ENCODE results near the gene TBXT.
"Not testable (repeated sequence)": the region's sequence is repeated elsewhere in the genome, so short reads cannot be mapped to it uniquely, and the experiment has no call there.

TBXT gene, protein sequence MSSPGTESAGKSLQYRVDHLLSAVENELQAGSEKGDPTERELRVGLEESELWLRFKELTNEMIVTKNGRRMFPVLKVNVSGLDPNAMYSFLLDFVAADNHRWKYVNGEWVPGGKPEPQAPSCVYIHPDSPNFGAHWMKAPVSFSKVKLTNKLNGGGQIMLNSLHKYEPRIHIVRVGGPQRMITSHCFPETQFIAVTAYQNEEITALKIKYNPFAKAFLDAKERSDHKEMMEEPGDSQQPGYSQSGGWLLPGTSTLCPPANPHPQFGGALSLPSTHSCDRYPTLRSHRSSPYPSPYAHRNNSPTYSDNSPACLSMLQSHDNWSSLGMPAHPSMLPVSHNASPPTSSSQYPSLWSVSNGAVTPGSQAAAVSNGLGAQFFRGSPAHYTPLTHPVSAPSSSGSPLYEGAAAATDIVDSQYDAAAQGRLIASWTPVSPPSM

DNA sequence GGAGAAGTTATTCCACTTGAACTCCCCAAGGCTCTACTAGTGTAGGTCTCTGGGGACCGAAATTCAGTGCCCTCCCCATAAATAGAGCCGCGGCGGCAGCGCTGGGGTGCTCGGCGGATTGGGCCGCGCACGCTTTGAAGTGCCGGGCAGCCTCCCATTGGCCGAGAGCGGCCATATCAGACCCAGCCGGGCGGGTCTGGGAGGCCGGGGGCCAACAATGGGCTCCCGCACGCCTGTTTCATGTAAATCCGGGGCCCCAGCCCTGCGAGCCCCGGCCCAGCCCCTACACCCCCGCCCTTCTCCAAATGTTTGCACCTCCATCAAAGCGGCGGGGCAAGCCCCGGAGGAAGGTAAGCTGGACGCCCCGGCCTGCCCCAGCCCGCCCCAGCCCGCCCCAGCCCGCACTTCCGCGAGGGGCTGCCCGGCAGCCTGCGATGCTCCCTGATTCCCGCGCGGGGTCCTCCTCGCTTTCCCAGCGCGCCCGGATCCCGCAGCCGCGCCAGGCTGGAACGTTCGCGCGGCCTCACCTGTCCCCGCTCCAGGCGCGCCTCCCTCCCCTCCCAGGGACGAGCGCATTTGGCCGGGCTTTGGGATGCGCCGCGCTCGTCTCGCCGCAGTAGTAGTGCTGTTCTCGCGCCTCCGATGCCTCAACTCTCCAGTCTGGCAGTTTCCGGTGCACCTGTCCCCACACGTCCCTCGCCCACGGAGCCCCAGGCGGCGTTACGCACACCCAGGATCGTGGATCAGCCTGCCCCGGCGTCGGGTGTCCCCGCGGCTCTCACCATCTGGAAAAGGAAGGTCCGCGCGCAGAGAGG, at the start of gene TBXT:
TBXT (minus strand) TSS at position 51 of the 815 bp plus-strand sequence. CDS start 260 bp downstream, outside the sequence.
- no peak for DNase-seq

DNA sequence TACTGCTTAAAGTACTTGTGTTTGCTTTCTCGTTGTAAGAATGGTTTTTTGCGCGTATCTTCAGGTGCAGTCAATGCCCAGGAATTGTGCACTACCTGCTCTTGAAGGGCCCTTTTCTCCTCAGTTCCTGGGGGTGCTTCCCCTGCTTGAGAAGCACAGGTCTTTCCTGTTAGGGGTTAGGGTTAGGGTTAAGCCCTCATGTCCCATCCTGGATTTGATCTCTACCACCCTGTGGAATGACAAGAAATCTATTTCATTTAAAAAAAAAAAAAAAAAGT, 39.6 kb upstream of the TBXT start:
- DNase-seq, result no peak

DNA sequence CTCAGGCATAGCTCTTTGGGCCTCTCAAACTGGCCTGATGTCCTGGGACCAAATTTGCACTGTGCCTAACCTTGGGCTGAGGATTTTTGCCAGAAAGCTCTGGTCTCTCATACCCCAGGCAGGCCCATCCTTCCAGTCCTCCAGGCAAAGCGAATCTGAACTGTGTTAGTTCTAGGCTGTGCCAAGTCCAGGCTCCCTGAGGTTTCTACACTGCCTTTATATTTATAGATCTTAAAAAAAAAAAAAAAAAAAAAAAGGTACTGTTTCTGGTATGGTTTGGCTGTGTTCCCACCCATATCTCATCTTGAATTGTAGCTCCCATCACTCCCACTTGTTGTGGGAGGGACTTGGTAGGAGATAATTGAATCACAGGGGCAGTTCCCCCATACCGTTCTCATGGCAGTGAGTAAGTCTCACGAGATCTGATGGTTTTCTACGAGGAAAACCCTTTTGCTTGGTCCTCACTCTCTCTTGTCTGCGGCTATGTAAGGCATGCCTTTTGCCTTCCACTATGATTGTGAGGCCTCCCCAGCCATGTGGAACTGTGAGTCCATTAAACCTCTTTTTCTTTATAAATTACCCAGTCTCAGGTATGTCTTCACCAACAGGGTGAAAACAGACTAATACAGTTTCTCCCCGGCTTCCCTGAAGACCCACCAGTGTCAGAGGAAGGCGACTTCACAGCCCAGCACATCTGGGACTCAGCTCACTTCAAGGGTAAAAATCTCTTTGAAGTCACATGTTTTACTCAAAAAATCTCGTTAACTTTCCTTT, 39.0 kb upstream of the TBXT start:
- no peak for DNase-seq

DNA sequence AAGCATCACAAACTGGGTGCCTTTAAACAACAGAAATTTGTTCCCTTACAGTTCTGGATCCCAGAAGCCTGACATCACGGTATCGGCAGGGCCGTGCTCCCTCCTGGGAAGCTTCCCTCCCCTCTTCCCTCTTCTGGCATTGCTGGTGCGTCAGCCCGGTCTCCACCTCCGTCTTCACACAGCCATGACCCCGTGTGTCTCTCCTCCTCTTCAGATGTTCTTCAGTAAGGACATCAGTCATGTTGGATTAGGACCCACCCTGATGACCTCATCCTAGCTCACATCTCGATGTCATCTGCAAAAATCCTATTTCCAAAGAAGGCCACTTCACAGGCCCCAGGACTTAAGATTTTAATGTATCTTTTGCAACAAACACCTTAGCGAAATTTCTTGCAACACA, 38.4 kb upstream of the TBXT start:
- DNase-seq, result no peak

DNA sequence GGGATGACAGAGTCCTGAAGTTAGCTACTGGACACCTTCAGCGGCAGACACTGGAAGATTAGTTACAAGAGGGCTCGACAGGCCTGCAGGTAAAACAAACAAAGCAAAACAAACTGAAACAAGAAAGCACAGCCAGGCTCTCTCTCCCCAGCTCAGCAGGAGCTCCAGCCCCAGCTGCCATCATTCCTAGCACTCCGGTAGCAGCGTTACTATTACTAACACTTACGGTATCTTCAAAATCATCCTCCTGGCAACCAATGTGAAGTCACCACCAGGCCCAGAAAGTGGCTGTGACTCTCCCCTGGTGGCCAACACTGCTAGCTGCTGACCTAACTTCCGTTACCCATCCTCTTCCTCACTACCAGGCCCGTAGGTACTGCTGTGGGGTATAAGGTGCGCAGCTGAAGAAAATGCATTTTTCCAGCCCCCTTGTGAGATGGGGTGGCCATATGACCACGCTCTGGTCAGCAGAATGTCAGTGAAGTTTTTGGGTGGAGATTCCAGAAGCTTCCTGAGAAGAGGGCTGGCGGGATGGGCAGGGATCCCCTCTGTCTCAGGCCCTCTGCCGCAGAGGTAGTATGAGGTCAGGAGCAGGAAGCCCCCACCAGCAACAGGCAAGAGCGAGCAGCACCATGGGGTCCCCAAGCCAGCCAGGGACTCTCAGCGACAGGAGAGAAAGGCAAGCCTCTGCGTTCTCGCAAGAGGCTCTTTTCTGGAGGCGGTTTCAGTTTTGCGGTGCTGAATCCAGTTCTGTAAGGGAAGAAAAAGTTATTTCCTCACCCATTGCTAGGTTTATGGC, 37.4 kb upstream of the TBXT start:
- no peak for DNase-seq

DNA sequence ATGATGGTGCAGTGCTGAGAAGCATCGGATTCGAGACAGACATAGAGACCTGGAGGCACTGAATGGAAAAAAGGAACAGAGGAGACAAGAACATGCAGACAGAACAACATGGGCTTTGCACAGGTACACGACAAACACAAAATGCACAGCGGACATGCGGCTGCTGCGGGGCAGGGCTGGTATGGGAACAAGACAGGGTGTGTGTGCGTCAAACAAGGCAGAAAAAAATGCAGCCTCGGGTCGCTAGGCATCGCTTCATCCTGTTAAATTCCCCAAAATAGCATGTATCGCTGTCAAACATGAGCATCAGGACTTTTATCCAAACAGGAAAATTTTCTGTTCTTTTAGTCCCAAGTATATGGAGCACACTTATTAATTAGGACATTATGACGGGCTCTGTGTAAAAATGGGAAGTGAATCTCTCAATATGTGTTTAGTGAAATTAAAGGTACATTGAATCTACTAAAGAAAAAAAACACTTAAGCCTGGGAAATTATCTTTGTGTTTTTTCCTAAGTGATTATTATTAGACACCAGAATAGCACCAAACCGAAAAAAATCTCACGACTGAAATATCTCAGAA, 36.1 kb upstream of the TBXT start:
- no peak for DNase-seq

DNA sequence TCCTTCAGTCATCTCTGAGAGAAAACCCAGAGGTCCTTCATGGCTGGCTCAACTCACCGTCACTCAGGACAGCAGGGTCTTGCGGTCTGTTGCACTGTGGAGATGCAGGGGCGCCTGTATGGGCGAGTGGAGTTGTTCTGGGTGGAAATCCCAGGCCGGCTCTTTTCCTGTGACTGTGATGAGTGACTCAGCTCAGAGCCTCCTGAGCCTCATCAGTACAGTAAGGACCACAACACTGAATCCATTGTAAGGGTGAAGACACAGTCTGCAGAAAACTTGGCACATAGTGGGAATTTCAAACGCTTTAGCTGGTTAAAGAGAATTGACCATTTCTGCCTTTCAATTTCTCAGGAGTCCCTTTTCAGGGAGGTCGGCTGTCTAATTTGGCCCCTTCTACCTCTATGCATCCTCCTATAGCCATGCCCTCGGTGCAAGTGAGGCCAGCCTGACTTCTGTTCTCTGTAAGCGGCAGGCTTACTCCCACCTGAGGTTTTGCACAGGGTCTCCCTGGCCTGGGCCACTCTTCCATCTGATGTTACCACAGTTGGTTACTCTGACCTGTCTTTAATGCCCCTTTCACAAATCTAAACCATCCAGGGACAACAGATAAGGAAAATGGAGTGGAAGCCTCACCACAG, 35.5 kb upstream of the TBXT start:
- DNase-seq, result no peak

DNA sequence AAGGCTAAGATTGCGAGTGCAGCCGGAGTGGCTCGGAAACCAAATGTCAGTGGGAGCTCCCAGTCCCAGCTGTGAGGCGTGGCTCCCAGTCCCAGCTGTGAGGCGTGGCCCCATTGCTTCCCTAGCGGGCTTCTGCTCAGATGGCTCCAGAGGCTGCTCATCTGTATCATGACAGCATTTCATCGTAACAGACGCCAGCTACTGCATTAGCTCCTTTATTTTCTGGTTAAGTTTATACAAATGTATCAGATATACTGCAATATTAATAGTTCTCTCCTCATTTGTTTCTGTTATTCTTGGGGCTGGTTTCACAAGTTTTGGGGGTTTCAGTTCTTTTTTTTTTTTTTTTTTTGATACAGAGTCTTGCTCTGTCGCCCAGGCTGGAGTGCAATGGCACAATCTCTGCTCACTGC, 34.7 kb upstream of the TBXT start:
- no peak for DNase-seq

DNA sequence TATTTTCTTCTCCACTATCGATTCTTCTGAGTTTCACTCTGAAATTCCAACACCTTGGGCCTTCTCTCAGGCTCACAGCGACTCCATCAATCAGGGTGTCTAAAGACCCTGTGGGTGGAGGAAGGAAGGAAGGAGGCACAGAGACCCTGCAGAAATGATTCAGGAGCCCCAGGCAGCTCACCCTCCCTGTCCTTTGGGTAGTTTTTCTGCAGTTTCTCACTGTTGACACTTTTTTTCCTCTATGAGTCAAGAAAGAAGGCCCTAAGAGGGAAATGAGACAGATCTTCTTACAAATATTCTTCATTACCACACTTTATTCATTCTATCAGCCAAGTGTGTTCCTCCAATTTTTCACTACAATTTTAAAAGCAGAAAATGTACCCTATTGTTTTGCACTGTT, 34.2 kb upstream of the TBXT start:
- DNase-seq, result no peak

DNA sequence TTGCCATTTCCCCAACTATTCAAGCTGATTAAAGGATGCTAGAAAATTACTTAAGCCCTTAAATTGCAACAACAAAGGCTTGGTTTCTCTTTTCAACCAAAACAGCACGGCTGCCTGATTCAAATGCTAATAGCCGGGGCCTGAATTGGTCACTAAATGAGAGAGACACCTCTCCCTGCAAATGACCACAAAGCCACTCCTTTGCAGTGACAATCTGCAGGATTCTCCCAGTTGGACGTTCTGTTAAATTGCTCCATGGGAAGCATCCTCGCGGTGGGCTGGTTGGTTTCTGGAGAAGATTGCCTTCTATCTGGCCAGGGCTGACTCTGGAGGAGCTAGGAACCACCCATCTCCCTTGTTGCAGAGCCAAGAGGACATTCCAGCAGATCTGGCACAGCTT, 29.7 kb upstream of the TBXT start:
- DNase-seq, result no peak

DNA sequence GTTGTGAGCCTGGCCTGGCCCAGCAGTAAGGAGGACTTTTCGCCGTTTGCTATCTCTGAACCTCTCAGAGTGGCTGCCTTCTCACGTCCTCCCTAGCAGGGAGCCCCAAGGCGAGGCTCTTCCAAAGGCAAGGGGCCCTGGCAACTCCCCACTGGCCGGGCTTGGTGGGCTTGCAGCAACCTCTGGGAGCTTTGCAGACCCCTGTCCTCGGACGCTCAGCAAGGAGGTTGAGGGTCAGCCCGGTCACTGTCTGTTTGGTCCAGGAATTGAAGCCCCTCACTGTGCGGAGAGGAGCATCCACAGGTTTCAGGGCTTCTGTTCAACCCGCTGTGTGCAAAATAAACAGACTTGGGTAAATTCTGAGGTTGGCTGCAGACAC, 28.2 kb upstream of the TBXT start:
- no peak for DNase-seq

DNA sequence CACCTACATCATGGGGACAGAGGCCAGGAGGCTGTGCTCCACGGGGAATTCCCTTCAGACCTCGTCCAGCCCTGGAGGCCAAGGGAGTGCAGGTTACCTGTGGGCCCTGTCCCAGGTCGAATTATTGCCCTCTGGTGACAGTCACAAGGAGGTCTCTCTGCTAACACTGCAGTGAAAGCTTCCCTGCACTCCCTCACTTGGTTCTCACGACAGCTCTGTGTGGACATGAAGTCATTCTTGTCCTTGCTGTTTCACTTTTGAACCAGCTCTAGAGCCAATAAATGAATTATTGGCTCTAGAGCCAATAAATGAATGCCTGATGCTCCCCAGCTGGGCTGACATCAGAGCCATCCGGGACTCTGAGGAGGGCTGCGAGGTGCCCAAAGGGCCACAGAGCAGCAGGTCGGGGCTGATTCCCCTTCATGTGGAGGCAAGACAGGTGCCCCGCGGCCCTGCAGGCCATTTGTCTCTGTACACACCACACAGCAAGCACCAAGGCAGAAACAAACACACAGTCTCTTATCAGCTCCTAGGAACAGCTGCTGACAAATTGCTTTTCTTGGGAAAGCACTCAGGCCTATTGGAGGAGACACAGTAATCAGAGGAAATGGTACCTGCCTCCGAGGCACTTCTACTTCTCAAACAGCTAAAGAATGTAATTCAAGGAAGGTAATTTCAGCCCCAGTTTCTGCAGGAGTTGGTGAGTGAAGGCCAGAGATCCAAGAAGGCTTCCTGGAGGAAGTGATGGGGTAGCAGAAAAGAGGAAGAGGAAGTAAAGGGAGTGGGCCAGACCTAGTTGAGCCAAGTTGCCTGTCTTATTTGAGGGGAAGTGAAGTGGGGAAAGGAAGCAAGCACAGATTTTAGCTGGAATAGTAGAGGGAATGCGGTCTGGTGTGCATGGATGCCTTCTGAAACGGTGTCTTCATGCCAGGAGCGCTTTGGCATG, 27.5 kb upstream of the TBXT start:
- no peak for DNase-seq

DNA sequence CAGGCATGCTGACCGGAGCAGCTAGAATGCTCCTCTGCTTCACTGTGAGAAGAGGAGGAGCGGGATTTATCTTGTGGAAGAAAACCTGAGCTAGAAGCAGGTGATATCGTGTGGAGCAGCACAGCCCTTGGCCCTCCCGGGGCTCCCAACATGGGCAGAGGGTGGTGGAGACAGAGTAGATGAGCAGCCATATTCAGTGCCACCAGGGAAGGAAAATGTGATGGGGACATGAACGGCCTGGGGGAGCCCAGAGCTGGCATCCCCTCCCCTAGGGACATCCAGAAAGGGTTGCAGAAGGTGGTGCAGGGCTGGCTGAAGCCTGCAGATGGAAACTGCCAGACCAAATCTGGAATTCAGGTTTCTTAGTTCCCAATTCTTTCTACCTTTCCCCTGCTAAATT, 24.9 kb upstream of the TBXT start:
- DNase-seq, result no peak

DNA sequence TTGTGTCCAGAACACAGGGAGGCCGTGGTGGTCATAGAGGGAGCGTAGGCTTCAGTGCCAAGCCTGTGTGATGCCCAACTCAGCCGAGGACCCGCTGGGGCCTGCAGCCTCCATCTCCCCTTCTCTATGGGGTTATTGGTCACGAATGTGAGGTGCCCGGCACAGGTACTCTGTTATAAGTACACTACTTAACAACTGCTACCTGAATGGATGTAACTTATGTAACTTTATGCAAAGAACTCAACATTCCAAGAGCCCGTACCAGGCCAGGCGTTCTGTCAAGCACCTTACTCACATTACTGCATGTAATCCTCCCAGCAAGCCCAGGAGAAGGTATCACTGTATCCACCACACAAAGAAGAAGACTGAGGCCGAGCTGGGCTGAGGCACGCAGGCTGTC, 24.5 kb upstream of the TBXT start:
- DNase-seq, result no peak

DNA sequence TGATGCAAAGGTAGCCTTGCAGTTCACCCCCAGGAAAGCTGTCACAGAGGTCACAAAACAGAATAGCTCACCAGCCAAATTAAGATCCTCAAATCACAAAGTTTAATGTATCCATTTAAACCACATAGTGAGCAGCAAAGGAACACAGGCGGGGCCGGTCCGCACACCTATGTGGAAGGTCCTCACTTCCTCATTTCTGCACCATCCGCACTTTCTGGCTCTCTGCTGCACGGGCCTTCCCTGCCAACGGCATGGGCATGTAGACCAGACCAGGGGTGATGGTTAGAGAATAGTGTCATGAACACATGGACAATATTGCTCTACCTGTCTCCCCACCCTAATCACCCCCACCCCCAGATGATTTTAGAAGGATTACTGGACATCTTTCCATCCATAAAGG, 12.1 kb upstream of the TBXT start:
- no peak for DNase-seq

DNA sequence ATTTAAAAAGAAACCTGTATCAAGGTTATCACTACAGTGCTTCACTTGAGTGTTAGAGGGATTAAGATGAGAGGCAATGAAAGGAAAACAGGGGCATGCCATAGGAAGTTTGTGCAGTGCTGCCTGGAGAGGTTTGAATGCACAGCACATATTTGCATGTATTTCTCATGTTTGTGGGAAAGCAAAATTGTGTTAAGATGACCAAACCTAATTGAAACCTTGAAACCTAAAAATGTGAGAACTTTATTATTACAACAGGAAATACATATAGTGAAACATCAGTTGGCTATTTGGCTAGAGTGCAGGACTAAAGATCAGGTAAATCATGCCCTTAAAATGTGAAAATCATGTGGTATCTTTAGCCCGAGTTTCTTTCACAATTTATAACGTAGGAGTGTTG, 8.5 kb upstream of the TBXT start:
- no peak for DNase-seq

DNA sequence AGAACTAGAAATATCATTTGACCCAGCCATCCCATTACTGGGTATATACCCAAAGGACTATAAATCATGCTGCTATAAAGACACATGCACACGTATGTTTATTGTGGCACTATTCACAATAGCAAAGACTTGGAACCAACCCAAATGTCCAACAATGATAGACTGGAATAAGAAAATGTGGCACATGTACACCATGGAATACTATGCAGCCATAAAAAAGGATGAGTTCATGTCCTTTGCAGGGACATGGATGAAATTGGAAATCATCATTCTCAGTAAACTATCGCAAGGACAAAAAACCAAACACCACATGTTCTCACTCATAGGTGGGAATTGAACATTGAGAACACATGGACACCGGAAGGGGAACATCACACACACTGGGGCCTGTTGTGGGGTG, 7.4 kb upstream of the TBXT start:
- not testable (repeated sequence) for DNase-seq

DNA sequence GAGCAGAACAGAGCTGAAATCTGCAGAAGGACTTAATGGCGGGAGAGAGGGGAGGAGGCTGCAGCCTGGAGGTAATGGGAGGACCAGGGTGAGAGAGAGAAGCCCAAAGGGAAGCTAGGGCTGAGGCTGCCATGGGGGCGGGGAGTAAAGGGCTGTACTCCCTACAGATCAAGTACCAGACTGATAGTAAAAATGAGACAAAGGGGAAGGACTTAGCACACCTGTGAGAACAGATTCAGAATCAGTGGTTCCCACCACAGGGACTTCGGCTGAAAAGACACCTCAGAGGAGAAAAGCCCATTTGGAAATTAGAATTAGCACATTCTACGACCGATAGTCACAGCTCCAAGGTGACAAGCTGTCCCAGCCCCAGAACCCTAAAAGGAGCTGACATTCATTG, 6.4 kb upstream of the TBXT start:
- DNase-seq, result no peak

DNA sequence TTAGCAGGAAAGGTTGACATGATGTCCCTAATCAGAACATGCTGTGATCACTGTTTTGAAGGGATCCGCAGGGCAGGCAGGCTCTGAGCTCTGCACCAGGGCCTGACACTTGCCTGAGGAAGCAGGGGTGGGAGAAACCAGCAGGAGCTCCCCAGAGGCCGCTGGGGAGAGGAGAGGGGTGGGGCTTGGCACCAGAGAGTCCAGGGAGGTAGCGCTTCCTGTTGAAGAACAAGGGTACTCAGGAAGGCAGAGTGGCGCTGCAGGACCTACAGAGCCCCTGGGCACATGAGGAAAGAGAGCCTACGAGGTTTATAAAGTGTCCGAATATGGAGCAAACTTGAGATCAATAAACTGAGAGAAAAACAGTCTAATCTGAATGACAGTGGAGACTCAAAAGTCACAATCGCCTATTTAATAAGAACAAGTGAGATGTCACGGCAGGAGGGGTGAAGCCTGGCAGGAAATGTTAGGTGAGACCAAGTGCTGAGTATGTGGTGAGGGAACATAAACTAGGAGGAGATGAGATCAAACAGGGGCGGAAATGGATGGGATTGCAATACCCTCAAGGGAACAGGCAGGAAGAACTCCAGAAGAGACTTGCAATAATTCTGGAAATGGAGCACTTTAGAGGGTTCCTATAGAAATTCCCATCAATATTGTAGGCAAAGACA, 5.8 kb upstream of the TBXT start:
- no peak for DNase-seq

DNA sequence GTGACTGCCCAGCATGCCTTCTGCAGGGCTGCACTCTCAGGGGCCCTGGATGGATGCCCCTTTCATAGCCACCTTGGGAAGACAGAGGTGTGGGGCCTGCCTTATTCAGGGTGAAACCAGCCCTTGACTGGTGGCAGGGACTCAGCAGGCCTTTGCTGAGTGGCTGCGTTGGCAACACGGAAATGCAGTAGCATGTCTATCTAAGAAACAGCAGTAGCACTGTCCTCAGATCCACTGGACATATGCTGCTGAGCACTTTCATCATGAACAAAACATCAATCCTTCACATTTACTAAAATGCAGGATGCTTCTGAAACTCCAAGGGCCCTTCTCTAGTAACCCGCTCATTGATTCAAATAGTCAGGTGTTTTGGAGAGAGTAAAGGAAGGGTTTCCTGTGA, 4.9 kb upstream of the TBXT start:
- no peak for DNase-seq
